ENCODE data around the gene SHFL.

Gene SHFL

GRCh38 chr19:10093295-10094186 lies 7.4 kb downstream of the SHFL start:
- Histone ChIP-seq H3K27ac (no peak overlapping the region), H3K4me3 (ENCODE audit: low read depth, low read length) (no peak overlapping the region), H3K36me3 (replicated peaks) (peaks cover 18% of the 10 kb centered on the region), H3K27me3 (replicated peaks) (no peaks in the 10 kb centered on the region)
- in situ Hi-C loops (cut with HindIII; ENCODE audit: low pct_ligation_motif_present, low sequenced_read_pairs) = no loop called here
- TF ChIP-seq CTCF (IDR thresholded peaks at IDR 0.05; ENCODE audit: low read depth, low read length, missing control alignments) = no peak
- no peak for DNase-seq

- H3K27me3 ChIP-seq (replicated peaks) = no peaks in the 10 kb centered on the region
- in situ Hi-C loops (cut with HindIII; ENCODE audit: low pct_ligation_motif_present, low sequenced_read_pairs) = no loop called here
- no peak for DNase-seq
- no peak for TF ChIP-seq CTCF (IDR thresholded peaks at IDR 0.05; ENCODE audit: low read depth, low read length, missing control alignments)
- peaks cover 5% of the 10 kb centered on the region for H3K36me3 ChIP-seq (replicated peaks)
- no peak overlapping the region for H3K4me3 ChIP-seq (ENCODE audit: low read depth, low read length)
- H3K27ac ChIP-seq = no peak overlapping the region
These were observed 9.5 kb downstream of the SHFL start for GRCh38 chr19:10095622-10095947.

- Histone ChIP-seq H3K27me3 (replicated peaks) (no peaks in the 10 kb centered on the region), H3K36me3 (replicated peaks) (peaks cover 5% of the 10 kb centered on the region), H3K27ac (no peak overlapping the region), H3K4me3 (ENCODE audit: low read depth, low read length) (peak overlapping the region; percentile 40)
- TF ChIP-seq CTCF (IDR thresholded peaks at IDR 0.05; ENCODE audit: low read depth, low read length, missing control alignments) = no peak
- peak; percentile 73 for DNase-seq
- in situ Hi-C loops (cut with HindIII; ENCODE audit: low pct_ligation_motif_present, low sequenced_read_pairs) = no loop called here
These were observed 10.0 kb downstream of the SHFL start for GRCh38 chr19:10095948-10096614.

GRCh38 chr19:10096615-10096963 lies 10.5 kb downstream of the SHFL start:
- Histone ChIP-seq H3K4me3 (ENCODE audit: low read depth, low read length) (peak overlapping the region; percentile 40), H3K27me3 (replicated peaks) (no peaks in the 10 kb centered on the region), H3K36me3 (replicated peaks) (peaks cover 3% of the 10 kb centered on the region), H3K27ac (no peak overlapping the region)
- TF ChIP-seq CTCF (IDR thresholded peaks at IDR 0.05; ENCODE audit: low read depth, low read length, missing control alignments) = no peak
- DNase-seq = no peak
- in situ Hi-C loops (cut with HindIII; ENCODE audit: low pct_ligation_motif_present, low sequenced_read_pairs) = no loop called here

GRCh38 chr19:10100163-10100785 lies 14.2 kb downstream of the SHFL start:
- Histone ChIP-seq H3K4me3 (ENCODE audit: low read depth, low read length) (no peak overlapping the region), H3K27ac (no peak overlapping the region), H3K27me3 (replicated peaks) (no peaks in the 10 kb centered on the region), H3K36me3 (replicated peaks) (no peaks in the 10 kb centered on the region)
- DNase-seq = no peak
- no peak for TF ChIP-seq CTCF (IDR thresholded peaks at IDR 0.05; ENCODE audit: low read depth, low read length, missing control alignments)
- in situ Hi-C loops (cut with HindIII; ENCODE audit: low pct_ligation_motif_present, low sequenced_read_pairs) = no loop called here

All from brain microvascular endothelial cell (primary cell).